ENCODE data around the gene CPB2.

CPB2 gene, protein sequence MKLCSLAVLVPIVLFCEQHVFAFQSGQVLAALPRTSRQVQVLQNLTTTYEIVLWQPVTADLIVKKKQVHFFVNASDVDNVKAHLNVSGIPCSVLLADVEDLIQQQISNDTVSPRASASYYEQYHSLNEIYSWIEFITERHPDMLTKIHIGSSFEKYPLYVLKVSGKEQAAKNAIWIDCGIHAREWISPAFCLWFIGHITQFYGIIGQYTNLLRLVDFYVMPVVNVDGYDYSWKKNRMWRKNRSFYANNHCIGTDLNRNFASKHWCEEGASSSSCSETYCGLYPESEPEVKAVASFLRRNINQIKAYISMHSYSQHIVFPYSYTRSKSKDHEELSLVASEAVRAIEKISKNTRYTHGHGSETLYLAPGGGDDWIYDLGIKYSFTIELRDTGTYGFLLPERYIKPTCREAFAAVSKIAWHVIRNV

DNA sequence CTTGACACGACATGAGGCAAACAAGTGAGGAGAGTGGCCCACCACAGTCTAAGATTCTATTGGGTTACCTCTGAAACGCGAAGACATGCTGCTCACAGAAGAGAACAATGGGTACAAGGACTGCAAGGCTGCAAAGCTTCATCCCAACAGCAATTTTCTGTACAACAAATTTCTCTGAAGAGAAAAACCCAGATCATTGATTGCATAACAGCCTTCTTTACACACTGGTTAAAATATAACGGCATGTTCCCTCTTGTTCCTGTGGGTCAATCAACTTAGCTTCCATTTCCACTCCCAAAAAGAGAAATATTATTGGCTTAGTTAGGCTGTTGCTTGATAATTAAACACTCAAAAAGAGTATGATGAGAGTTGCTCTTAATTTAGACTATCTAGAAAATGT lies at the start of gene CPB2:
TSS of gene CPB2 (minus strand) at position 166 of the 400 bp plus-strand sequence. CDS start at position 142, 24 bp downstream.
- H3K4me3 ChIP-seq (ENCODE audit: low read depth, low read length) = no peak within 1 kb of the TSS
- H3K36me3 ChIP-seq = no peaks in the 10 kb centered on the region
- no peaks in the 10 kb centered on the region for H3K27me3 ChIP-seq (ENCODE audit: insufficient read depth, low read depth, severe bottlenecking)
- H3K9me3 ChIP-seq (ENCODE audit: severe bottlenecking) = no peaks in the 10 kb centered on the region
- DNase-seq = no peak
- TF ChIP-seq, protein P1, sequence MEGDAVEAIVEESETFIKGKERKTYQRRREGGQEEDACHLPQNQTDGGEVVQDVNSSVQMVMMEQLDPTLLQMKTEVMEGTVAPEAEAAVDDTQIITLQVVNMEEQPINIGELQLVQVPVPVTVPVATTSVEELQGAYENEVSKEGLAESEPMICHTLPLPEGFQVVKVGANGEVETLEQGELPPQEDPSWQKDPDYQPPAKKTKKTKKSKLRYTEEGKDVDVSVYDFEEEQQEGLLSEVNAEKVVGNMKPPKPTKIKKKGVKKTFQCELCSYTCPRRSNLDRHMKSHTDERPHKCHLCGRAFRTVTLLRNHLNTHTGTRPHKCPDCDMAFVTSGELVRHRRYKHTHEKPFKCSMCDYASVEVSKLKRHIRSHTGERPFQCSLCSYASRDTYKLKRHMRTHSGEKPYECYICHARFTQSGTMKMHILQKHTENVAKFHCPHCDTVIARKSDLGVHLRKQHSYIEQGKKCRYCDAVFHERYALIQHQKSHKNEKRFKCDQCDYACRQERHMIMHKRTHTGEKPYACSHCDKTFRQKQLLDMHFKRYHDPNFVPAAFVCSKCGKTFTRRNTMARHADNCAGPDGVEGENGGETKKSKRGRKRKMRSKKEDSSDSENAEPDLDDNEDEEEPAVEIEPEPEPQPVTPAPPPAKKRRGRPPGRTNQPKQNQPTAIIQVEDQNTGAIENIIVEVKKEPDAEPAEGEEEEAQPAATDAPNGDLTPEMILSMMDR (IDR thresholded peaks at IDR 0.05; ENCODE audit: low read depth, low read length) = no peak
- H3K27ac ChIP-seq = no peak within 1 kb of the TSS

DNA sequence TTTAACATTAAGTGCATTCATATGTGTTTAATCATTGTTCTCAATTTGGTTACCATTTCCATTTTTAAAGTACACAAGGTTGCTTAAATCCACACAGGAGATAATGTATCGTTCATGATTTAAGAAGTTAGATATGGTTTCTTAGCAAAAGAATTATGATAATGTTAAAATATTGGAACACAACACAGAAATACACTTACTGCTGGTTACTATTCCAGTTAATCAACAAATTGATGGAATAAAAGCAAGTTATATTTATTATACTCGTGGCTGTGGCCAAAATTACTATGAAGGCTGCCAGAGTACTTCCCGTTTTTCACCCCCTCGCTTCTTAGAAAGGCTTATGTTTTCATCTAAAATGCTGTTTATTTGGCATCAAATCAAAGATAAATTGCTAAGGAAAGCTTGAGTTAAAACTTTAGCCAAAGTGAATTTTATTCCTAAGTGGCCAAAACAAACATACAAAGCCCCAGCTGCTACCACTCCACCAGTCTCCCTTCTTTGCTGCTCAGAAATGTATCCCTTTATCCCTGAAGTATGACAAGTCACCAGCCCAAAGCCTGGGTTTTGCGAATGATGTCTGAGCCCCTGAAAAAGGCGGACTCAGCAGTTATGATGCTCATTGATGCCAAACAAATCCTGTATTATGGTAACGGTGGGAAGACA lies 49.4 kb upstream of the CPB2 start:
- Histone ChIP-seq H3K27ac (no peak overlapping the region), H3K36me3 (no peaks in the 10 kb centered on the region), H3K27me3 (ENCODE audit: insufficient read depth, low read depth, severe bottlenecking) (no peaks in the 10 kb centered on the region), H3K4me3 (ENCODE audit: low read depth, low read length) (no peak overlapping the region), H3K9me3 (ENCODE audit: severe bottlenecking) (no peaks in the 10 kb centered on the region)
- TF ChIP-seq, protein P1 (IDR thresholded peaks at IDR 0.05; ENCODE audit: low read depth, low read length) = no peak
- DNase-seq = no peak

DNA sequence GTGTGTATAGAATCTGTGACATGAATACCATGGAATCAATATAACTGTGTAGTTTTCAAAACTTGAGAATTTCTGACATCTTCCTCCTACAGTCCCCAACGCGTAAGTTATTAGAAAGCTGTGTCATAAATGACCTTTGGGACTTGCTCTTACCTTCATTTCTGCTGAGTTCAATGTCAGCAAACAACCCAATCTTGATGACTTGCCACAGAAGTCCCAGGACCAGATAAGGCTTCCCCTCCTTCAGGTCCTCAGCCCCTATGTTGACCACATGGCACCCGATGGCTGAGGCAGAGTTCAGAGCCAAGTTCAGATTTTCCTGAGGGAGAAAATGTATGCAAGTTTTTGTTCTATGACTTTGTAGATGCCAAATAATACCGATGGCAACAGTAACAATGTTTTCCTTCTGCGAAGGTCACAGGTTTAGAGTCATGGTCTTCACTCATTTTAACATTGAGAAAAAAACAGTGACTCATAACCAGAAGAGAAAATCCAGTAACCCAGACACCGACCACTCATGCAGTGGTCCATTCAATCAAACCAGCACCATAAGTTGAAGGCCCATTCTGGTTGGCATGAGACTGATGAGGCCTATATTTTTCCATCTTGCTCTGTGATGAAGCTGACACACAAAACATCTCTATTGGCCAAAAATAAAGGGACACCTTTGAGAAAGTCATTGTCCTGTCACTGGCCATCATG lies 47.9 kb upstream of the CPB2 start:
- TF ChIP-seq, protein P1 (IDR thresholded peaks at IDR 0.05; ENCODE audit: low read depth, low read length) = no peak
- Histone ChIP-seq H3K4me3 (ENCODE audit: low read depth, low read length) (no peak overlapping the region), H3K27ac (no peak overlapping the region), H3K9me3 (ENCODE audit: severe bottlenecking) (no peaks in the 10 kb centered on the region), H3K36me3 (no peaks in the 10 kb centered on the region), H3K27me3 (ENCODE audit: insufficient read depth, low read depth, severe bottlenecking) (no peaks in the 10 kb centered on the region)
- DNase-seq = no peak

DNA sequence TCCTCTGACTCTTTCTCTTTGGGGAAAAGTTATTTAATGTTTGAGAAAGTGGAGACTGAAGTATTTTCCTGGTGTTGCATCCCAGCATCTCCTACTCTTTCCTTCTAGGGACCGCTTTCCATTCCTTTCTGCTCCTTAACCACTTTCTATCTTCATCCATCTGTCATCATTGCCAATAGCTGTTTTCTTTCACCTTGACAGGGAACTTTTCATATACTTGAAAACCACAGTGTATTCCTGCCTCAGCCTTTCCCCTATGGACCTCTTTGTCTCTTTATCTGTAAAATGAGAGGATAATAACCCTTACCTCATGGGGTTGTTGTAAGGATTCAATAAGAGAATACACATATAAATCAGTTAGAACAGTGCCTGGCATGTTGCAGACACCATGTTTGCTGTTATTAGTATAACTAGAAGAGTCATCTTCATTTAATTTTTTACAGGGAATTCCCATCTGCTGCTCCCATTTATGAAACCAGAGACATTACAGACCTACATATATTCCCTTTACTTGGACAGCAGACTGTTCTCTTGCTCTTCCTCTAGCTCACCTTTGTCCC lies 45.4 kb upstream of the CPB2 start:
- TF ChIP-seq, protein P1 (IDR thresholded peaks at IDR 0.05; ENCODE audit: low read depth, low read length) = no peak
- no peaks in the 10 kb centered on the region for H3K36me3 ChIP-seq
- H3K27me3 ChIP-seq (ENCODE audit: insufficient read depth, low read depth, severe bottlenecking) = no peaks in the 10 kb centered on the region
- H3K27ac ChIP-seq = no peak overlapping the region
- no peak for DNase-seq
- no peak overlapping the region for H3K4me3 ChIP-seq (ENCODE audit: low read depth, low read length)
- H3K9me3 ChIP-seq (ENCODE audit: severe bottlenecking) = no peaks in the 10 kb centered on the region

DNA sequence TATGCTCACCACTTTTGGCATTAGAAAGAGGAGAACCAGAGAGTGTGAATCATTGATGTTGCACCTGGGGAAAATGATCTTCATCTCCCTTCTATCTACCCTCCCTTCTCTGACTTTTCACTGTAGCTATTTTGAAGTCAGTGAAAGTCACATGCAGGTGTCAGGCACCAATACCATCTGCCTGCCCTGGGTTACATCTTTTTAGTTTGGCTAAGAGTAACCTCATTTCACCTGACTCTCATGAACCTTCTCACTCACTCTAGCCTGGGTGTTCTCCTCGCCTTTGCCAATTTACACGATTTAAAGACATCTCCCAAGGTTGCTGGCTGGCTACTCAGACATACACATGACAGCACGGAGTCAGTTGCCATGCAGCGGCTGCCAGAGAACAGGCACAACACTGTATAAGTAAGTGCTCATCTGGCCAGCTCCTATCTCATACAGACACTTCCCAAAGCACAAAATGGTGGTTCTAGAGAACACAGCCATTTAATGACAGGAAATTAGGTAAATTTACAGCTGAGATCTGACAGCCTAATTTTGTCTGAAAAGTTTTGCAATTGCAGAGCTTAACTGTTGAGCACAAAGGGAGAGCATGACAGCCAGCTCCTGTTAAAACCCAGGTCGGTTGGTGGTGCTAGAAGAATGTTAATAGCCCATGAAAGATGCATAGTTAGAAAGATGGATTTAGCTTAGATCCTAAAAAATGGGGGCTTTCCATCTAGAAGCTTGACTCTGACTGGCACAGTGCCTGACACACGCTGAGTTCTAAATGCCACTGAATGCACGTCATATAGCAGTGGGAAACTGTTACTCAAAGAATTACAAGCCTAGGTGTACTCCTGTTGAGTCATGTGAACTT lies 44.7 kb upstream of the CPB2 start:
- no peaks in the 10 kb centered on the region for H3K27me3 ChIP-seq (ENCODE audit: insufficient read depth, low read depth, severe bottlenecking)
- no peak overlapping the region for H3K27ac ChIP-seq
- DNase-seq = no peak
- H3K9me3 ChIP-seq (ENCODE audit: severe bottlenecking) = no peaks in the 10 kb centered on the region
- H3K36me3 ChIP-seq = no peaks in the 10 kb centered on the region
- no peak overlapping the region for H3K4me3 ChIP-seq (ENCODE audit: low read depth, low read length)
- TF ChIP-seq, protein P1 (IDR thresholded peaks at IDR 0.05; ENCODE audit: low read depth, low read length) = no peak

Data from WERI-Rb-1 (cell line).